IMR-90 (cell line): ENCODE data around the gene PSMA4. TPM values are rescaled to one million over a fixed set of nuclear protein-coding genes. Genes with fewer than 3 reads are reported as not detected.
A peak's percentile ranks its signal among the peaks of the same experiment; 100 is the strongest.

Experiments
- ATAC-seq: fragments of 200-7000 bp; cut with Tn5 transposase; 2 replicates; pipeline ENCODE4 v1.9.1; 2020; ENCODE audit warnings: low read depth, mild to moderate bottlenecking, moderate library complexity
- BruUV-seq: library from RNA; stranded (reverse); fragments of 400-500 nt; replicated peaks from 2 replicates; lab custom pipeline; 2021; lab: Mats Ljungman, UMichigan
- CTCF ChIA-PET: fragments of 300-600 bp; formaldehyde crosslinking; extraction: SDS; loops from one replicate; lab custom pipeline; 2021; ENCODE audit warnings: antibody characterized with exemption; lab: Yijun Ruan, JAX
- POLR2A ChIA-PET: fragments of 300-600 bp; sonication (Branson Sonifier 250); formaldehyde crosslinking; loops from one replicate; lab custom pipeline; 2022; ENCODE audit warnings: antibody characterized with exemption; ENCODE audit not compliant: unreplicated experiment; lab: Charles Lee
- DNase-seq: peaks from one replicate; pipeline ENCODE4 v3.0.0; 2013
- H2AFZ ChIP-seq: replicated peaks from 2 replicates; pipeline ENCODE3; 2013; ENCODE audit warnings: low read length, mild to moderate bottlenecking; ENCODE audit not compliant: poor library complexity
- H2AK5ac ChIP-seq: 2 replicates; pipeline ENCODE4 v1.6.1; 2013; ENCODE audit warnings: low read depth, low read length, inconsistent platforms
- H2AK9ac ChIP-seq: replicated peaks from 2 replicates; pipeline ENCODE3; 2013; ENCODE audit warnings: mild to moderate bottlenecking, low read depth, low read length, moderate library complexity; ENCODE audit not compliant: poor library complexity
- H2BK120ac ChIP-seq: 2 replicates; pipeline ENCODE4 v1.6.1; 2013; ENCODE audit warnings: low read depth, low read length, inconsistent platforms
- H2BK15ac ChIP-seq: 3 replicates; pipeline ENCODE4 v1.6.1; 2013; ENCODE audit warnings: low read depth, low read length, inconsistent platforms
- H2BK20ac ChIP-seq: 2 replicates; pipeline ENCODE4 v1.6.1; 2013; ENCODE audit warnings: low read depth, mild to moderate bottlenecking, inconsistent platforms, low read length, moderate library complexity
- H2BK5ac ChIP-seq: 2 replicates; pipeline ENCODE4 v1.6.1; 2013; ENCODE audit warnings: mild to moderate bottlenecking, low read depth, low read length, inconsistent platforms; ENCODE audit not compliant: poor library complexity, severe bottlenecking
- H3K14ac ChIP-seq: replicated peaks from 2 replicates; pipeline ENCODE4 v1.6.1; 2013; ENCODE audit warnings: low read depth, low read length, inconsistent platforms
- H3K18ac ChIP-seq: 2 replicates; pipeline ENCODE4 v1.6.1; 2013; ENCODE audit warnings: low read depth, low read length, control low read depth
- H3K23ac ChIP-seq: 2 replicates; pipeline ENCODE4 v1.6.1; 2013; ENCODE audit warnings: low read depth, low read length, inconsistent platforms
- H3K27ac ChIP-seq: 2 replicates; pipeline ENCODE4 v1.5.1; 2013; ENCODE audit warnings: mild to moderate bottlenecking, control low read depth, low read length; ENCODE audit not compliant: insufficient read depth
- H3K27me3 ChIP-seq: 2 replicates; pipeline ENCODE4 v1.6.1; 2013; ENCODE audit warnings: low read length; ENCODE audit not compliant: control insufficient read depth, insufficient read depth
- H3K36me3 ChIP-seq: 2 replicates; pipeline ENCODE4 v1.6.1; 2013; ENCODE audit warnings: low read length, mixed read lengths; ENCODE audit not compliant: control insufficient read depth, insufficient read depth
- H3K4ac ChIP-seq: 2 replicates; pipeline ENCODE4 v1.6.1; 2013; ENCODE audit warnings: low read depth, low read length, inconsistent platforms
- H3K4me1 ChIP-seq: 2 replicates; pipeline ENCODE4 v1.6.1; 2013; ENCODE audit warnings: low read length, mixed read lengths; ENCODE audit not compliant: control insufficient read depth, insufficient read depth
- H3K4me2 ChIP-seq: 2 replicates; pipeline ENCODE4 v1.6.1; 2013; ENCODE audit warnings: low read depth, mild to moderate bottlenecking, control low read depth, low read length, moderate library complexity
- H3K4me3 ChIP-seq: 2 replicates; pipeline ENCODE4 v1.5.1; 2013; ENCODE audit warnings: low read depth, mild to moderate bottlenecking, control low read depth, low read length, moderate library complexity; ENCODE audit not compliant: insufficient read depth
- H3K56ac ChIP-seq: 2 replicates; pipeline ENCODE4 v1.6.1; 2013; ENCODE audit warnings: low read length, inconsistent platforms; ENCODE audit not compliant: insufficient read depth; ENCODE audit errors: extremely low read depth
- H3K79me1 ChIP-seq, 2 experiments: 2 replicates each; pipeline ENCODE4 v1.6.1; 2013; ENCODE audit warnings: low read length in 2 of 2, inconsistent platforms in 1 of 2, low read depth in 1 of 2
- H3K9ac ChIP-seq: 2 replicates; pipeline ENCODE4 v1.6.1; 2013; ENCODE audit warnings: low read depth, low read length, control low read depth
- H3K9me1 ChIP-seq: 2 replicates; pipeline ENCODE4 v1.6.1; 2013; ENCODE audit warnings: low read length, inconsistent platforms; ENCODE audit not compliant: insufficient read depth
- H3K9me3 ChIP-seq: 2 replicates; pipeline ENCODE4 v1.6.1; 2013; ENCODE audit warnings: low read length; ENCODE audit not compliant: control insufficient read depth, insufficient read depth
- H4K20me1 ChIP-seq: 2 replicates; pipeline ENCODE4 v1.6.1; 2013; ENCODE audit warnings: low read length, inconsistent platforms; ENCODE audit not compliant: insufficient read depth
- H4K5ac ChIP-seq: 2 replicates; pipeline ENCODE4 v1.6.1; 2013; ENCODE audit warnings: mild to moderate bottlenecking, low read depth, low read length, control low read depth
- H4K8ac ChIP-seq, 2 experiments: 2 replicates each; pipeline ENCODE4 v1.6.1; 2013; ENCODE audit warnings: low read depth in 2 of 2, low read length in 2 of 2, control low read depth in 1 of 2, inconsistent platforms in 1 of 2
- H4K91ac ChIP-seq: 2 replicates; pipeline ENCODE4 v1.6.1; 2013; ENCODE audit warnings: low read depth, low read length, inconsistent platforms; ENCODE audit not compliant: insufficient read depth
- MAFK ChIP-seq: IDR thresholded peaks from 2 replicates; pipeline ENCODE4 v1.6.1; 2012; ENCODE audit warnings: low read depth, low read length, improper control_type of control experiment
- MXI1 ChIP-seq: IDR thresholded peaks from 2 replicates; pipeline ENCODE4 v1.6.1; 2012; ENCODE audit warnings: low read depth, mild to moderate bottlenecking, low read length, moderate library complexity, borderline replicate concordance
- RAD21 ChIP-seq: IDR thresholded peaks from 2 replicates; pipeline ENCODE4 v1.6.1; 2012; ENCODE audit warnings: low read length, improper control_type of control experiment
- RFX5 ChIP-seq: IDR thresholded peaks from 2 replicates; pipeline ENCODE4 v1.8.0; 2012; ENCODE audit warnings: low read depth, mild to moderate bottlenecking, low read length, moderate library complexity
- WGBS, 2 experiments: methylation state at CpG; one replicate each; pipeline versions ENCODE4 v1.1.5 to v1.1.7; 2013; ENCODE audit warnings: missing lambda C conversion rate in 2 of 2; ENCODE audit not compliant: insufficient read length in 1 of 2; ENCODE audit errors: extremely low coverage in 2 of 2; 5-methylcytosine and 5-hydroxymethylcytosine counted together
- dilution Hi-C: fragments of 300-500 bp; cut with HindIII; formaldehyde crosslinking; loops from one replicate; pipeline ENCODE4 v1.14.3; 2018; ENCODE audit warnings: low sequenced_read_pairs; ENCODE audit not compliant: unreplicated experiment
- in situ Hi-C: fragments of 300-500 bp; cut with MboI; formaldehyde crosslinking; loops from 3 replicates; pipeline ENCODE4 v1.14.3; 2019; ENCODE audit warnings: low sequenced_read_pairs, inconsistent platforms, mixed read lengths
- intact Hi-C: fragments of 100-400 bp; cut with micrococcal nuclease; formaldehyde crosslinking; loops from 2 replicates; pipeline ENCODE4 v1.10.0; 2022
- polyA plus RNA-seq, 3 experiments: library from polyadenylated mRNA; depleted of rRNA; stranded (reverse); fragments of >200 nt; gene quantifications; 2 replicates each; pipeline ENCODE4 v1.2.3, GENCODE V29; 2012; ENCODE audit warnings: low replicate concordance in 1 of 3
- total RNA-seq: library from RNA; depleted of rRNA; stranded (reverse); fragments of >200 nt; gene quantifications from 2 replicates; pipeline ENCODE4 v1.2.3, GENCODE V29; 2012
- TF ChIP-seq, protein P1 (sequence below): conservative IDR thresholded peaks from 2 replicates; pipeline ENCODE4 v1.5.1; 2012; ENCODE audit warnings: mild to moderate bottlenecking, low read depth, low read length, improper control_type of control experiment

The PSMA4 gene
- total and polyA plus RNA-seq, 2 of the 4 experiments (the other 2 are of a cell fraction), result 208 to 239 TPM

DNA sequence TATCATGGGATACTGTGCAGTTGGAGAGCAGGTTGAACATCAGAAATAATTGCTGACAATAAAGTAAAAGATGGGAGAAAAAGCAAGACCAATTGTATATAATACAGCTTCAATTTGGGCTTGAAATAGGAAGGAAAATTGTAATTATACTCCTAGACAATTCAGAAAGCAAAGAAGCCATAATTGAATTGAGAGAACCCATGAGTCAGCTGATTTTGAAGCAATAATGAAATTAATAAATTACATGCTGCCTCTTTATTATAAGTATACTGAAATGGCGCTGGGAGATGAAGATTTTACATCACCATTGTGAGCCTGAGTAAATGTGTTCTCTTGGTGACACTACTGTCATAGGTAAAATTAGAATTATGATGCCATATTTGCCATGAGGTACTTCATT is 57.3 kb downstream of the PSMA4 start:
- Histone ChIP-seq H2AK5ac (no peak overlapping the region), H3K9me3 (no peaks in the 10 kb centered on the region), H3K23ac (no peak overlapping the region), H2BK20ac (no peak overlapping the region), H2AK9ac (no peak overlapping the region), H3K9ac (no peak overlapping the region), H3K4ac (no peak overlapping the region), H2BK15ac (no peak overlapping the region), H3K56ac (no peak overlapping the region), H3K4me3 (no peak overlapping the region), H3K79me1 (no peaks in the 10 kb centered on the region), H3K14ac (no peak overlapping the region), H2AFZ (no peak overlapping the region), H2BK5ac (no peak overlapping the region), H3K27me3 (no peaks in the 10 kb centered on the region; the same call in 1 of the 2 replicates), H3K4me1 (no peaks in the 10 kb centered on the region), H3K36me3 (no peaks in the 10 kb centered on the region), H3K18ac (no peak overlapping the region), H2BK120ac (no peak overlapping the region), H3K27ac (no peak overlapping the region), H4K8ac (no peak overlapping the region), H3K9me1 (no peaks in the 10 kb centered on the region), H4K91ac (no peak overlapping the region), H4K20me1 (no peaks in the 10 kb centered on the region), H3K4me2 (no peak overlapping the region), H4K5ac (no peak overlapping the region)
- in situ Hi-C loops (no loop called here), dilution Hi-C loops (no loop called here), intact Hi-C loops (no loop called here)
- no TSS peak for BruUV-seq
- WGBS, 2 experiments, result no CpG with 5 or more reads among the region's 1 CpG
- TF ChIP-seq MXI1 (no peak), RAD21 (no peak), RFX5 (no peak), MAFK (peak; percentile 67)
- TF ChIP-seq, protein P1, sequence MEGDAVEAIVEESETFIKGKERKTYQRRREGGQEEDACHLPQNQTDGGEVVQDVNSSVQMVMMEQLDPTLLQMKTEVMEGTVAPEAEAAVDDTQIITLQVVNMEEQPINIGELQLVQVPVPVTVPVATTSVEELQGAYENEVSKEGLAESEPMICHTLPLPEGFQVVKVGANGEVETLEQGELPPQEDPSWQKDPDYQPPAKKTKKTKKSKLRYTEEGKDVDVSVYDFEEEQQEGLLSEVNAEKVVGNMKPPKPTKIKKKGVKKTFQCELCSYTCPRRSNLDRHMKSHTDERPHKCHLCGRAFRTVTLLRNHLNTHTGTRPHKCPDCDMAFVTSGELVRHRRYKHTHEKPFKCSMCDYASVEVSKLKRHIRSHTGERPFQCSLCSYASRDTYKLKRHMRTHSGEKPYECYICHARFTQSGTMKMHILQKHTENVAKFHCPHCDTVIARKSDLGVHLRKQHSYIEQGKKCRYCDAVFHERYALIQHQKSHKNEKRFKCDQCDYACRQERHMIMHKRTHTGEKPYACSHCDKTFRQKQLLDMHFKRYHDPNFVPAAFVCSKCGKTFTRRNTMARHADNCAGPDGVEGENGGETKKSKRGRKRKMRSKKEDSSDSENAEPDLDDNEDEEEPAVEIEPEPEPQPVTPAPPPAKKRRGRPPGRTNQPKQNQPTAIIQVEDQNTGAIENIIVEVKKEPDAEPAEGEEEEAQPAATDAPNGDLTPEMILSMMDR, result no peak
- no peak for ATAC-seq
- CTCF ChIA-PET, result no interaction called here
- no peak for DNase-seq
- POLR2A ChIA-PET, result no interaction called here
